ENCODE data around the gene CD48.
"Not testable (repeated sequence)": the region's sequence is repeated elsewhere in the genome, so short reads cannot be mapped to it uniquely, and the experiment has no call there.

Gene CD48

GRCh38 chr1:160741092-160741501 lies 29.5 kb upstream of the CD48 start:
- DNase-seq, result no peak

- no peak for DNase-seq
These were observed 28.6 kb upstream of the CD48 start for GRCh38 chr1:160740133-160740688.

GRCh38 chr1:160739098-160739511 lies 27.5 kb upstream of the CD48 start, which contains the start of gene SLAMF7:
TSS of gene SLAMF7 (plus strand) at chr1:160739247. CDS start at chr1:160739302, 55 bp downstream.
- DNase-seq, result no peak

- DNase-seq, result no peak
These were observed 26.6 kb upstream of the CD48 start for GRCh38 chr1:160738271-160738670.

GRCh38 chr1:160734301-160734700 lies 22.7 kb upstream of the CD48 start:
- no peak for DNase-seq

GRCh38 chr1:160733898-160734297 lies 22.3 kb upstream of the CD48 start:
- DNase-seq, result no peak

- DNase-seq, result no peak
These were observed 20.4 kb upstream of the CD48 start for GRCh38 chr1:160731990-160732389.

GRCh38 chr1:160731564-160731963 lies 19.9 kb upstream of the CD48 start:
- DNase-seq, result not testable (repeated sequence)

GRCh38 chr1:160727316-160727640 lies 15.7 kb upstream of the CD48 start:
- DNase-seq, result no peak

GRCh38 chr1:160726498-160727315 lies 15.1 kb upstream of the CD48 start:
- no peak for DNase-seq

GRCh38 chr1:160726114-160726497 lies 14.5 kb upstream of the CD48 start:
- no peak for DNase-seq

- no peak for DNase-seq
These were observed 13.0 kb upstream of the CD48 start for GRCh38 chr1:160724465-160725242.

- DNase-seq, result no peak
These were observed 11.7 kb upstream of the CD48 start for GRCh38 chr1:160723332-160723731.

GRCh38 chr1:160722726-160723125 lies 11.1 kb upstream of the CD48 start:
- no peak for DNase-seq

GRCh38 chr1:160721473-160721872 lies 9.9 kb upstream of the CD48 start:
- no peak for DNase-seq

GRCh38 chr1:160720356-160721085 lies 8.9 kb upstream of the CD48 start:
- DNase-seq, result no peak

- no peak for DNase-seq
These were observed 6.6 kb upstream of the CD48 start for GRCh38 chr1:160718210-160718609.

GRCh38 chr1:160717306-160717705 lies 5.7 kb upstream of the CD48 start:
- DNase-seq, result no peak

GRCh38 chr1:160716013-160716412 lies 4.4 kb upstream of the CD48 start:
- DNase-seq, result no peak

- not testable (repeated sequence) for DNase-seq
These were observed 2.5 kb upstream of the CD48 start for GRCh38 chr1:160714034-160714648.

GRCh38 chr1:160713161-160713560 lies 1.5 kb upstream of the CD48 start:
- DNase-seq, result no peak

GRCh38 chr1:160712525-160713080 lies 981 bp upstream of the CD48 start:
- DNase-seq, result not testable (repeated sequence)

- no peak for DNase-seq
These were observed 383 bp downstream of the CD48 start for GRCh38 chr1:160711276-160711601.
